Lung (tissue), 12 donors: ENCODE results near the gene MAEA. TPM values are rescaled to one million over a fixed set of nuclear protein-coding genes. Genes with fewer than 3 reads are reported as not detected.

Experiments
- ATAC-seq: fragments of 200-7000 bp; cut with Tn5 transposase; one replicate; pipeline ENCODE4 v1.9.1; 2020; ENCODE audit warnings: moderate number of reproducible peaks; ENCODE audit not compliant: insufficient read depth, low FRiP score
- DNase-seq, 3 donors: peaks; one replicate each; pipeline ENCODE4 v3.0.0-alpha.2; 2013 to 2017
- H3K27ac ChIP-seq, 2 donors: one replicate each; pipeline ENCODE4 v1.5.1; 2013; ENCODE audit warnings: mild to moderate bottlenecking in 2 of 2, moderate library complexity in 2 of 2, control low read depth in 1 of 2, inconsistent platforms in 1 of 2, low read depth in 1 of 2, low read length in 1 of 2
- H3K27me3 ChIP-seq, 3 donors: one replicate each; pipeline ENCODE4 v1.5.1; 2013; ENCODE audit warnings: low read length in 2 of 3; ENCODE audit not compliant: control insufficient read depth in 3 of 3, insufficient read depth in 3 of 3
- H3K36me3 ChIP-seq, 4 donors: one replicate each; pipeline ENCODE4 v1.5.1; 2013; ENCODE audit warnings: low read length in 4 of 4, mild to moderate bottlenecking in 1 of 4, moderate library complexity in 1 of 4; ENCODE audit not compliant: control insufficient read depth in 4 of 4, insufficient read depth in 4 of 4
- H3K4me1 ChIP-seq, 5 donors: one replicate each; pipeline ENCODE4 v1.5.1; 2013; ENCODE audit warnings: low read length in 5 of 5, mild to moderate bottlenecking in 2 of 5, moderate library complexity in 1 of 5; ENCODE audit not compliant: control insufficient read depth in 5 of 5, insufficient read depth in 5 of 5
- H3K4me3 ChIP-seq: one replicate; pipeline ENCODE4 v1.5.1; 2013; ENCODE audit warnings: mild to moderate bottlenecking, control low read depth, moderate library complexity
- H3K9ac ChIP-seq, 2 donors: one replicate each; pipeline ENCODE4 v1.5.1; 2013; ENCODE audit warnings: low read length in 2 of 2, control low read depth in 1 of 2; ENCODE audit not compliant: insufficient read depth in 1 of 2
- H3K9me3 ChIP-seq, 4 donors: one replicate each; pipeline ENCODE4 v1.5.1; 2013; ENCODE audit warnings: low read length in 3 of 4, mild to moderate bottlenecking in 1 of 4, moderate library complexity in 1 of 4; ENCODE audit not compliant: control insufficient read depth in 4 of 4, insufficient read depth in 3 of 4
- CTCF ChIP-seq: IDR thresholded peaks from 2 replicates; pipeline ENCODE4 v1.5.1; 2012; ENCODE audit warnings: mild to moderate bottlenecking; ENCODE audit errors: control extremely low read depth, extremely low read depth
- WGBS, 2 donors: extraction: QIAGEN DNeasy Blood & Tissue Kit; methylation state at CpG; one replicate each; pipeline ENCODE4 v1.1.7; 2013; 5-methylcytosine and 5-hydroxymethylcytosine counted together
- polyA plus RNA-seq, 2 donors: library from polyadenylated mRNA; stranded (reverse); fragments of 200-250 nt; gene quantifications; one replicate each; pipeline ENCODE4 v1.2.1, GENCODE V29; 2013
- total RNA-seq, 2 donors: library from RNA; depleted of rRNA in 1 of 2; stranded (reverse); fragments of >200 nt in 1 of 2; gene quantifications; one replicate each; pipeline ENCODE4 v1.2.1, GENCODE V29; 2014 to 2021
- donor health status: control.
- donor health status: control.
- donor health status: Bipolar disorder and iron deficiency.
- donor health status: healthy.
- donor health status: DM: yes; HTN: yes; CAD: no.

Gene MAEA
- total and polyA plus RNA-seq, 4 donors = 39.7 to 67.4 (median 60.8) TPM

- no peaks in the 10 kb centered on the region for H3K36me3 ChIP-seq
- ATAC-seq = no peak
- H3K9me3 ChIP-seq = no peaks in the 10 kb centered on the region
- H3K4me1 ChIP-seq = no peaks in the 10 kb centered on the region
- no peak overlapping the region for H3K9ac ChIP-seq
- no peak overlapping the region for H3K4me3 ChIP-seq
- H3K27ac ChIP-seq = no peak overlapping the region
- H3K27me3 ChIP-seq = no peaks in the 10 kb centered on the region
- 96 to 98% methylated on average over 5 of the region's 5 CpGs for WGBS, 2 donors
- no peak for DNase-seq
- TF ChIP-seq CTCF = no peak
These were observed 18.0 kb upstream of the MAEA start for GRCh38 chr4:1271686-1272085.

- H3K36me3 ChIP-seq = no peaks in the 10 kb centered on the region
- ATAC-seq = no peak
- no peak overlapping the region for H3K9ac ChIP-seq
- TF ChIP-seq CTCF = no peak
- no peaks in the 10 kb centered on the region for H3K4me1 ChIP-seq
- no peaks in the 10 kb centered on the region for H3K27me3 ChIP-seq
- DNase-seq = no peak
- WGBS, 2 donors = 69 to 81% methylated on average over 9 of the region's 9 CpGs
- no peak overlapping the region for H3K27ac ChIP-seq
- H3K4me3 ChIP-seq = no peak overlapping the region
- no peaks in the 10 kb centered on the region for H3K9me3 ChIP-seq
These were observed 14.8 kb upstream of the MAEA start for GRCh38 chr4:1274871-1275270.

- Histone ChIP-seq H3K27ac (no peak overlapping the region), H3K36me3 (no peaks in the 10 kb centered on the region), H3K4me3 (no peak overlapping the region), H3K9ac (no peak overlapping the region), H3K27me3 (no peaks in the 10 kb centered on the region), H3K9me3 (no peaks in the 10 kb centered on the region), H3K4me1 (no peaks in the 10 kb centered on the region)
- WGBS, 2 donors = 94 to 98% methylated on average over 2 of the region's 2 CpGs
- no peak for TF ChIP-seq CTCF
- no peak for DNase-seq
- no peak for ATAC-seq
These were observed 12.7 kb upstream of the MAEA start for GRCh38 chr4:1276984-1277383.
